Iris pigment epithelial cell (primary cell): ENCODE measurements around the gene PREB.
A peak's percentile ranks its signal among the peaks of the same experiment; 100 is the strongest.

Experiments used
- DNase-seq: peaks from one replicate; pipeline ENCODE4 v3.0.0-alpha.2; 2011; ENCODE audit warnings: low read depth

PREB gene

GRCh38 chr2:27094353-27094984 lies 40.0 kb downstream of the PREB start:
- DNase-seq: no peak

DNA sequence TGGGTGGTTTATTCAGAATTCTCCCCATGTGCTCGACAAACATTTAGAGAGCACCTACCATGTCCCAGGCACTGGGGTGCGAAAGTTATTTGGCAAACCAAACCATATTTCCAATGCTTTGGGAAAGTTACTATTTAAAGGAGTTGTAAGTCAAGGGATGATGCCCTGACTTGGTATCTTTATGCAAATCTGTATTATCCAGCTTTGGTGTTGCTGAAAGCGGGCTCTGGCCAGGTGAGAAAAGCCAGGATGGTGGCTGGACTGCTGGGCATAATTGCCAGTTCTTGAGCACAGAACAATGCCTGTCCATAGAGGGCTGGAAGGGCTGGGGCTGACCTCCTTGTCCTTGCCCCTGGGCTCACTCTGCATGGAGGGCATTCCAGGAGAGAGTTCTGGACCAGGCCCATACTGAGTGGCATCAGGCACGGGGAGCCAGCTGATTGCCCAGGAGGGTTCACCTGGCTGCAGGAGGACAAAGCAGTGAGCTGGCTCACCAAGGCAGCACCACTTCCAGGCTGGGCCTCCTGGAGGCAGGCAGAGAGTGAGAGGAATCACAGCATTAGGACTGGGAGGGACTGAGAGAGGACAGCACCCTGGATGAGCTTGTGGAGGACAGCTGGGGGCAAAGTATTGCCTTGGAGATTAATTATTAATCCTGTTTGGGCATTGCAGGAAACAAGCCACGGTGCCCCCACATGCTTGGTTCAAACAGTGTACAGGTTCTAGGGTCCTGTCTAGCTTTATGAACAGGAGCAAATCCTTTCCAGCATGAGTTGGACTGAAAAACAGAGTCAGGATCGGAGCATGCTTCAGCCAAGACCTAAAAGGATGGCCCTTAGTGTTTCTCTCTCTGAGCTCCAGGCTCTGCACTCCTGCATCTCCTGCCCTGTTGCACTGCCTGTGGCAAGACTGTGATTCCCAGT lies 40.7 kb downstream of the PREB start:
- no peak for DNase-seq

DNA sequence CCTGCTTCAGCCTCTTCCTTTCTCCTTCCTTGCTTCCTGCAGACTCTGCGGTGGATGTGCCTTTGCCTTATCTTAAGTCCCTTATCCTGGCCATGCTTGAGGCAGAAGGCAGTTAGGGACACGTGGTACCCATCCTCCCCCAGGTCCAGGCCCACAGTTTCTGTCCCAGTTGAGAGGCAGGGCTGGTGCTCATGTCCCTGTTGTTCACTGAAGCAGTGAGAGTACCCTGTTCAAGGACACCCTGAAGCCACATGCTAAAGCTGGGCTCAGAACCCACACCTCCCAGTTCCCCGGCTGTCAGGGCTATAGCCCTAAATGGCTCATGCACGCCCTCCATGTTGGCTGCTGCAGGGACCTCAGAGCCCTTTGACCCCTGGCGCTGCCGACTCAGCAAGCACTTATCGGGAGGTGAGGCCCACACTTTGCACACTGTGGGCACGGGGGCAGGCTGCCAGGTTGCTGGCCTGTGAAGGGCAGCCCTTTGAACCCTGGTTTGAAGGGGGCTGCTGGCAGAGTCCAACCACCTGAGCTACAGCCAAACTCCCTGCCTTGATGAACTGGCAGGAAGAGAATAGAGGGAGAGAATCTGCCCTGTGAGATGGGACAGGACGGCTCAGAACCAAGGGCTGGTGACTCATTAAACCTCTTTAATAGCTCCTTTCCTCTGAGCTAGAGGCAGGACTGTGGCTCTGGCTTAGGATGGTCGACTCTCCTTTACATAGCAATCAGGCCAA lies 41.6 kb downstream of the PREB start:
- DNase-seq: no peak

DNA sequence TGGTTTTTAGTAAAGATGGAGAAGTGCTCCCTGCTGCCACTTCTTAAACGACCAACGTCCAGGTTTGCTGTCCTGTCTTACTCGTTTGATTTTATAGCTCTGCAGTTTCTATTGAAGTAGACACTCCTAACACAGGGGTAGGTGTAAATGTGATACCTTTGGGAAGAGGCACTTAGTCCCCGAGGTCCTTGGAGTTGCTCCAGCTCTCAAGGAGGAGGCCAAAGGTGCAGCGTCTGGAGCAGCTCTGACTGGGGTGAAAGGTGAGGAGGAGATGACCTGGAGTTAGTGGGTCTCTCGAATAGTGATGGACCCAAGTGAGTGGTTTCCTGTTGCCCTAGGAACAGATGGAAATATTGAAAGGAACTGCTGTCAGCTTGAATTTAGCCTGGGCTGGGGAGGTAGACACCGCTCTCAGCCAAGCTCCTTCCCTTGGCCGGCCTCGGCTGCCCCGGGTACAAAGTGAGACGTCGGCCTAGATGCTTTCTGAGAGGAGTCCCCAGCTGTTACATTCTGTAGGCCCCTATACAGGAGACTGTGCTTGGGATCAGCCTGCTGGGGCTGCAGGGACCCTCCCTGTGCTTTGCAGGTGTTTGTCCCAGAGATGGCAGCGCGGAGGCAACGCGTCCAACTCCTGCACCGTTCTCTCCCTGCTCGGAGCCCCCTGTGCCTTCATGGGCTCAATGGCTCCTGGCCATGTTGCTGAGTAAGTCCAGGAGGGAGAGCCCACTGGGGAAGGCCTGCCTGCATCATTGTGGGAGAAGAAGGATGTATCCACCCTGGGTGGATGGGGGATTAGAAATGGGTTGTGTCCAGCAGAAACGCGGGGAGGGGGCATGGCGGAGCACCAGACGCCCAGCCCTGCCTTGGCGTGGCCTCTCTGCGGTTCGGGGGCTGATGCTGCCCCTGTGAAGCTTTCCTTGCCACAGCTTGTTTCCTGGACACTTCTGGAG lies 42.4 kb downstream of the PREB start:
- no peak for DNase-seq

GRCh38 chr2:27089111-27089954 lies 45.1 kb downstream of the PREB start:
- no peak for DNase-seq

- no peak for DNase-seq
These were observed 45.8 kb downstream of the PREB start for GRCh38 chr2:27088634-27089033.

DNA sequence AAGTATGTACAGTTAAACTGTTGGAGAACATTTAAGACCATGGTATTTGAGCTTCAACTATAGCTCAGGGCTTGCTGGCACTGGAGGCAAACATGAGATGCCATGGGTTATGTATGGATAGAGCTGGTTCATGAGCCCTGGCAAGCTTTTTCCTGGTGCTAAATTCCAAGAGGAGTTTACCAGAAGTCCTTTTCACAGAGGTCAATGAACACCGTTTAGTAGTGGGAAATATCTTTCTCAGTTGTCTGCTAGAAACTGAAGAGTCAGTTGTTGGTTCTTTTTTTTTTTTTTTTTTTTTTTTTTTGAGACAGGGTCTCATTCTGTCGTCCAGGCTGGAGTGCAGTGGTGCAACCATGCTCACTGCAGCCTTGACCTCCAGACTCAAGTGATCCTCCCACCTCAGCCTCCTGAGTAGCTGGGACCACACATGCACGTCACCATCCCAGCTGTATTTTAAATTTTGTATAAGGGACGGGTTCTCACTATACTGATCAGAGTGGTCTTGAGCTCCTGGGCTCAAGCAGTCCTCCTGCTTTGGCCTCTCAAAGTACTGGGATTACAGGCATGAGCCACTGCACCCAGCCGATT lies 46.5 kb downstream of the PREB start:
- no peak for DNase-seq

DNA sequence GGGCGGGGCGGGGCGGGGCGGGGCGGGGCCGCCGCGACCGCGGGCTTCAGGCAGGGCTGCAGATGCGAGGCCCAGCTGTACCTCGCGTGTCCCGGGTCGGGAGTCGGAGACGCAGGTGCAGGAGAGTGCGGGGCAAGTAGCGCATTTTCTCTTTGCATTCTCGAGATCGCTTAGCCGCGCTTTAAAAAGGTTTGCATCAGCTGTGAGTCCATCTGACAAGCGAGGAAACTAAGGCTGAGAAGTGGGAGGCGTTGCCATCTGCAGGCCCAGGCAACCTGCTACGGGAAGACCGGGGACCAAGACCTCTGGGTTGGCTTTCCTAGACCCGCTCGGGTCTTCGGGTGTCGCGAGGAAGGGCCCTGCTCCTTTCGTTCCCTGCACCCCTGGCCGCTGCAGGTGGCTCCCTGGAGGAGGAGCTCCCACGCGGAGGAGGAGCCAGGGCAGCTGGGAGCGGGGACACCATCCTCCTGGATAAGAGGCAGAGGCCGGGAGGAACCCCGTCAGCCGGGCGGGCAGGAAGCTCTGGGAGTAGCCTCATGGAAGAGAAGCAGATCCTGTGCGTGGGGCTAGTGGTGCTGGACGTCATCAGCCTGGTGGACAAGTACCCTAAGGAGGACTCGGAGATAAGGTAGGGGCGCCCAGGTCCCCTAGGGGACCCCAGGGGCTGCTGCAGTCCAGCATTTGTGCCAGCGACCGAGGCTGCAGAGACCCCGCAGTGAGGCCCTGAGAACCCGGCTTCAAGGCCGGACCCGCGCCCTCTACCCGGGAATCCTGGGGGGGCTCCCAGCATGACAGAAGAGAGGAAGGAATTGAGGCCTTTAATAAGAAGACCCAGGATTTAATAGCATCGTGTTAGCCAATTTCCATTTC lies 47.5 kb downstream of the PREB start, which contains the start of gene KHK:
KHK (plus strand) TSS at position 49 of the 870 bp plus-strand sequence; CDS start at position 537, 488 bp downstream.
- DNase-seq: no peak

GRCh38 chr2:27086090-27086723 lies 48.2 kb downstream of the PREB start:
- DNase-seq: peak; percentile 86

DNA sequence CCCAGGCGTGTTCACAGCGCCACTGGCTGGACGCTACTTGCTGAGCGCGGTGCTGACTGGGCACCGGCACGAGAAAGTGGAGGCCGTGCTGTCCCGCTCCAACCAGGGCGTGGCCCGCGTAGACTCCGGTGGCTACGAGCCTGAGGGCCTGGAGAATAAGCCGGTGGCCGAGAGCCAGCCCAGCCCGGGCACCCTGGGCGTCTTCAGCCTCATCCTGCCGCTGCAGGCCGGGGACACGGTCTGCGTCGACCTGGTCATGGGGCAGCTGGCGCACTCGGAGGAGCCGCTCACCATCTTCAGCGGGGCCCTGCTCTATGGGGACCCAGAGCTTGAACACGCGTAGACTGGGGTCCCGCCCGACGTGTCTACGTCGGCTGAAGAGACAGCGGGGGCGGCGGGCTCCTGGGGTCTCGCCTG lies 48.8 kb downstream of the PREB start:
- peak; percentile 63 for DNase-seq

DNA sequence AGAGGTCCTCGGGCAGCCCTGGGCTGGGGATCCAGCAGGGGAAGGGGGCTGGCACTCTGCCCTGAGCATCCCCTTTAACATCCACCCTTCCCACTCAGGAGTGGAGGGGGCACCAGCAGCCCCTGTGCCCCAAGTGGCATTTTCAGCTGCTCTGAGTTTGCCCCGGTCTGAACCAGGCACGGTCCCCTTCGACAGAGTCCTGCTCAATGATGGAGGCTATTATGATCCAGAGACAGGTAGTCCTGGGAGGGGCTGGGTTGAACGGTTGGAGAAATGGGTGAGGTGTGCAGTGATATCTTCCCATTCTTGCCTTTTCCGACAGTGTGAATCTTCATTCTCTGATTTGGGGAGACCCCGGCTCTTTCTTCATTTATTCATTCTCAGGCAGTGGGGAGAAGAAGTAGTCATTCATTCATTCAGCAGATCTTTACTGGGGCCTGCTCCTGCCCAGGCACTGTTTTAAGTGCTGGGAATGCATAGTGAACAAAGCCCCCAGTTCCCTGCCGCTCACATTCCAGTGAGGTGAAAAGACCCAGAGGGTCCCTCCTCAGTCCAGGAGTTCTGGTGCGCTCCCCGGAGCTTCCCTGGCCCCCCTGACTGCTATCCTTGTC lies 49.3 kb downstream of the PREB start:
- no peak for DNase-seq

DNA sequence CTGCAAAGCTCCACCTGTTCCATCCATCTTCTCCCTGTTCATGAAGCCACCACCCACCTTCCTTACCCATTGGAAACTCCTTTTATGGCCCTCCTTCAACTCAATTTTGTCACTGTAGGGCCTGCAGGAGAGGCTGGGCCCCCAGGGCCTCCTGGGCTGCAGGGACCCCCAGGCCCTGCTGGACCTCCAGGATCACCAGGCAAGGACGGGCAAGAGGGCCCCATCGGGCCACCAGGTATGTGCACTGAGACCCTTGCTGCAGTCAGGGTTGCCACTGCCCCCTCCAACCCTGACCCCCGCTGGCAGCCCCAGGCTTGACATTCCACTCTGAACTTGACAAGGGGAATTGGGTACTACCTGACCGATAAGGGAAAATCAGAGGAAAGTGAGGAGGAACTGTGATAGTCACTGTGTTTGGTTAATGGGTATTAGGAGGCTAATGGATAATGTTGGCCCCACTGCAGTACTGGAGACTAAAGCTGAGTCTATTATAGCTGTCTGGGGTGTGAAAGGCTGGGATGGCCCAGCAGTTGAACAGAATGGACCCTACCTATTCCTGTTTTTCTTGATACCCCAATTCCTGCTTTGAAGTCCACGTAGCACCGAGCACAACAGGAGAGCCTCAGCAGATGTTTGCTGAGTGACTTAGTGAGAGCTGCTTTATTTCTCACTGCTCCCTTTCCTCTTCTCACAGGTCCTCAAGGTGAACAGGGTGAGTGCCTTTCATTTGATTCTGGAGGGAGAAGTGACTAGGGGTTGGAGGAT lies 50.0 kb downstream of the PREB start:
- no peak for DNase-seq

- DNase-seq: no peak
These were observed 50.8 kb downstream of the PREB start for GRCh38 chr2:27083410-27084296.

GRCh38 chr2:27082773-27083409 lies 51.5 kb downstream of the PREB start:
- no peak for DNase-seq

- no peak for DNase-seq
These were observed 52.3 kb downstream of the PREB start for GRCh38 chr2:27081984-27082772.
